Smooth muscle cell (in vitro differentiated cells): ENCODE measurements around the gene PLAC1. TPM values are rescaled to one million over a fixed set of nuclear protein-coding genes. Genes with fewer than 3 reads are reported as not detected.
A peak's percentile ranks its signal among the peaks of the same experiment; 100 is the strongest.

Experiments
- DNase-seq: peaks from one replicate; lab custom pipeline; 2025; ENCODE audit not compliant: unreplicated experiment; lab: John Stamatoyannopoulos, UW
- H2AFZ ChIP-seq: fragments of 200-600 bp; sonication (generic); 2 replicates; pipeline ENCODE4 v1.6.0; 2016; ENCODE audit warnings: antibody characterized with exemption, low read depth, mild to moderate bottlenecking
- H3F3A ChIP-seq: fragments of 200-600 bp; sonication (generic); 2 replicates; pipeline ENCODE4 v1.6.0; 2017; ENCODE audit warnings: antibody characterized with exemption, low read depth
- H3K27ac ChIP-seq: fragments of 200-600 bp; sonication (generic); 2 replicates; pipeline ENCODE4 v1.5.1; 2016; ENCODE audit warnings: low read depth, mild to moderate bottlenecking
- H3K27me3 ChIP-seq: fragments of 200-600 bp; sonication (generic); 2 replicates; pipeline ENCODE4 v1.6.1; 2016; ENCODE audit warnings: low read depth, mild to moderate bottlenecking
- H3K36me3 ChIP-seq: fragments of 200-600 bp; sonication (generic); 2 replicates; pipeline ENCODE4 v1.5.1; 2016; ENCODE audit warnings: low read depth
- H3K4me1 ChIP-seq: fragments of 200-600 bp; sonication (generic); 2 replicates; pipeline ENCODE4 v1.5.1; 2016; ENCODE audit warnings: low read depth
- H3K4me2 ChIP-seq: fragments of 200-600 bp; sonication (generic); 2 replicates; pipeline ENCODE4 v1.6.0; 2016; ENCODE audit warnings: mild to moderate bottlenecking
- H3K4me3 ChIP-seq: fragments of 200-600 bp; sonication (generic); 2 replicates; pipeline ENCODE4 v1.5.1; 2016; ENCODE audit warnings: mild to moderate bottlenecking
- H3K79me2 ChIP-seq: fragments of 200-600 bp; sonication (generic); 2 replicates; pipeline ENCODE4 v1.6.0; 2016; ENCODE audit warnings: low read depth, mild to moderate bottlenecking
- H3K9ac ChIP-seq: fragments of 200-600 bp; sonication (generic); 2 replicates; pipeline ENCODE4 v1.6.0; 2016; ENCODE audit warnings: low read depth
- H3K9me3 ChIP-seq: fragments of 200-600 bp; sonication (generic); replicated peaks from 2 replicates; pipeline ENCODE4 v1.5.1; 2016; ENCODE audit warnings: low read depth
- H4K20me1 ChIP-seq: fragments of 200-600 bp; sonication (generic); 2 replicates; pipeline ENCODE4 v1.6.0; 2016; ENCODE audit warnings: low read depth
- CTCF ChIP-seq: fragments of 200-600 bp; sonication (generic); IDR thresholded peaks from 2 replicates; pipeline ENCODE4 v1.5.1; 2017; ENCODE audit warnings: borderline replicate concordance, mild to moderate bottlenecking, antibody characterized with exemption; ENCODE audit not compliant: insufficient read depth, poor library complexity, severe bottlenecking
- WGBS: methylation state at CpG from one replicate; pipeline ENCODE4 v1.1.7; 2016; ENCODE audit warnings: low lambda C conversion rate; 5-methylcytosine and 5-hydroxymethylcytosine counted together
- polyA plus RNA-seq: library from polyadenylated mRNA; unstranded; fragments of >200 nt; fragmentation: Nextera tagmentation; extraction: Ambion mirVana; gene quantifications from 2 replicates; pipeline ENCODE4 v1.2.1, GENCODE V29; 2016
- total RNA-seq: library from RNA; depleted of rRNA; stranded (reverse); fragments of >200 nt; gene quantifications from 2 replicates; pipeline ENCODE4 v1.2.3, GENCODE V29; 2014

The PLAC1 gene
- total and polyA plus RNA-seq, 2 experiments from 2014 or later, result 0.31 to 1.1 TPM

- no peak for TF ChIP-seq CTCF
- no peaks in the 10 kb centered on the region for H3F3A ChIP-seq
- no peaks in the 10 kb centered on the region for H3K9me3 ChIP-seq
- H4K20me1 ChIP-seq, result no peaks in the 10 kb centered on the region
- no peak for DNase-seq
- H3K4me2 ChIP-seq, result no peak overlapping the region
- H3K36me3 ChIP-seq, result no peaks in the 10 kb centered on the region
- 81% methylated on average over 3 of the region's 3 CpGs for WGBS
- no peak overlapping the region for H3K9ac ChIP-seq
- H3K27ac ChIP-seq, result peak overlapping the region; percentile 0
- no peaks in the 10 kb centered on the region for H3K27me3 ChIP-seq
- no peaks in the 10 kb centered on the region for H3K79me2 ChIP-seq
- no peaks in the 10 kb centered on the region for H3K4me1 ChIP-seq
- H3K4me3 ChIP-seq, result no peak overlapping the region
- no peak overlapping the region for H2AFZ ChIP-seq
Measured at GRCh38 chrX:134679644-134680043, 21.4 kb upstream of the PLAC1 start.

DNA sequence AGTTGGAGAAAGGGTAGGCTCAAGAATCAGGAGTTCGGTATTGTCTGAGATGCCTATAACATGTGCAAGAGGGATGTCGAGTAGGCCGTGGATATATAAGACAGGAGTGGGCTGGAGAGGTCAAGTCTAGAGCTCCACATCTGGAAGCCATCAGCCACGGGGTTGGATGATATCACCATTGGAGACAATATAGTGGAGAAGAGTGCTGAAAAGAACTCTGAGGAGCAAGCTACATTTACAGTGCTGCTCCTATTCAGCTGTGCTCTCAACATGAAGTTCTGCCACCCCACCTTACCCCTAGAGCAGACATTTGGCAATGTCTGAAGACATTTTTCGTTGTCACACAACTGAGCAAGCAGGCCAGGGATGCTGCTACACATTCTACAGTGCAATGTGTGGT is 20.9 kb upstream of the PLAC1 start:
- Histone ChIP-seq H3K4me3 (no peak overlapping the region), H3K27ac (peak overlapping the region; percentile 0), H4K20me1 (no peaks in the 10 kb centered on the region), H3K4me1 (no peaks in the 10 kb centered on the region), H2AFZ (no peak overlapping the region), H3K9ac (no peak overlapping the region), H3F3A (no peaks in the 10 kb centered on the region), H3K79me2 (no peaks in the 10 kb centered on the region), H3K36me3 (no peaks in the 10 kb centered on the region), H3K9me3 (no peaks in the 10 kb centered on the region), H3K4me2 (no peak overlapping the region), H3K27me3 (no peaks in the 10 kb centered on the region)
- TF ChIP-seq CTCF, result no peak
- DNase-seq, result no peak
- WGBS, result 60% methylated on average over 5 of the region's 5 CpGs

DNA sequence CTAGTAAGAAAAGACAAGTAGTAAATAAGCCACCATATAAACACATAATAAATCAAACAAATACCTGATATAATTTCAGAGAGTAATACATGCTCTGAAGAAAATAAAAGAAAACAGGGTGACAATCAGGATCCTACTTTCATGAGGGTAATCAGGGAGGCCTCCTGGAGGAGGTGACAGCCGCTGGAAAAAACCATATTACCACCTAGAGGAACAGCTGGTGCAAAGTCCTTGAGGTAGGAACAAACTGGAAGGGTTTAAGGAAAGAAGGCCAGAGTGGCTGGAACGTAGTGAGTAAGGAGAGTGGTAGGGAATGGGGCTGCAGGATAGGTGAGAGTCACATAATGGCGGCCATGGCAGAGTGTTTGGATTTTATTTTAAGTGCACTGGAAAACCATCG is 19.1 kb upstream of the PLAC1 start:
- no peaks in the 10 kb centered on the region for H3K36me3 ChIP-seq
- no peak overlapping the region for H2AFZ ChIP-seq
- H3K9me3 ChIP-seq, result no peaks in the 10 kb centered on the region
- H3F3A ChIP-seq, result no peaks in the 10 kb centered on the region
- H3K9ac ChIP-seq, result no peak overlapping the region
- no peaks in the 10 kb centered on the region for H3K79me2 ChIP-seq
- no peak overlapping the region for H3K4me2 ChIP-seq
- DNase-seq, result no peak
- 78% methylated on average over 4 of the region's 4 CpGs for WGBS
- H4K20me1 ChIP-seq, result no peaks in the 10 kb centered on the region
- H3K4me1 ChIP-seq, result no peaks in the 10 kb centered on the region
- H3K27ac ChIP-seq, result peak overlapping the region; percentile 87
- no peaks in the 10 kb centered on the region for H3K27me3 ChIP-seq
- no peak for TF ChIP-seq CTCF
- H3K4me3 ChIP-seq, result no peak overlapping the region

GRCh38 chrX:134676436-134676835 is 18.2 kb upstream of the PLAC1 start:
- H3K27me3 ChIP-seq, result no peaks in the 10 kb centered on the region
- no peak for TF ChIP-seq CTCF
- H3F3A ChIP-seq, result no peaks in the 10 kb centered on the region
- H3K4me3 ChIP-seq, result no peak overlapping the region
- no peaks in the 10 kb centered on the region for H4K20me1 ChIP-seq
- H3K79me2 ChIP-seq, result no peaks in the 10 kb centered on the region
- H3K9me3 ChIP-seq, result no peaks in the 10 kb centered on the region
- DNase-seq, result no peak
- no peaks in the 10 kb centered on the region for H3K36me3 ChIP-seq
- H3K4me2 ChIP-seq, result no peak overlapping the region
- no peak overlapping the region for H2AFZ ChIP-seq
- H3K4me1 ChIP-seq, result no peaks in the 10 kb centered on the region
- H3K9ac ChIP-seq, result no peak overlapping the region
- peak overlapping the region; percentile 87 for H3K27ac ChIP-seq
- 39% methylated on average over 2 of the region's 2 CpGs for WGBS
